HG03159 (cell line): Measurements from ENCODE around the gene HOGA1.

Experiments
- ATAC-seq: cut with Tn5 transposase; IDR thresholded peaks from one replicate; pipeline ENCODE4 v1.9.1; 2021; ENCODE audit warnings: mild to moderate bottlenecking, moderate library complexity; ENCODE audit not compliant: unreplicated experiment

HOGA1 gene

DNA sequence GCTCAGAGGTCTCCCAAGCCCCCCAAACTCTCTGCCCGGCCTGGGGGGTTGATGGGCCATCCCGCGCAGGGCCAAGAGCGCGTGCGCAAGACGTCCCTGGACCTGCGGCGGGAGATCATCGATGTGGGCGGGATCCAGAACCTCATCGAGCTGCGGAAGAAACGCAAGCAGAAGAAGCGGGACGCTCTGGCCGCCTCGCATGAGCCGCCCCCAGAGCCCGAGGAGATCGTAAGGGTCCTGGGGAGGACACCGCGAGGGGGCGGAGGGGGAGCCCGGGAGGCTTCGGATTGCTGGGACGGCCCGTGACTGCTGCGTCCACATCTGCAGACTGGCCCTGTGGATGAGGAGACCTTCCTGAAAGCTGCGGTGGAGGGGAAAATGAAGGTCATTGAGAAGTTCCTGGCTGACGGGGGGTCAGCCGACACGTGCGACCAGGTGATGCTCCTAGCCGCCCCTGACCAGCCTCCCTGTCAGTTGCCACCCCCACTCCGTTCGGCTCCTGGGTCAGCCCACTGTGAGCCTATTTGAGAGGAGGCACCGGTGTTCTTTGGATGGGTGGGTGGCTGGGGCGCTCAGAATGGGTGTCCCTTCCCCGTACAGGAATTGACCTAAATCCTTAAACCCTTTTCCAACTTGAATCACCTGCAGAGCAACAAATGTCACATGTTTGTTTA lies 5.9 kb upstream of the HOGA1 start:
- ATAC-seq = no peak

DNA sequence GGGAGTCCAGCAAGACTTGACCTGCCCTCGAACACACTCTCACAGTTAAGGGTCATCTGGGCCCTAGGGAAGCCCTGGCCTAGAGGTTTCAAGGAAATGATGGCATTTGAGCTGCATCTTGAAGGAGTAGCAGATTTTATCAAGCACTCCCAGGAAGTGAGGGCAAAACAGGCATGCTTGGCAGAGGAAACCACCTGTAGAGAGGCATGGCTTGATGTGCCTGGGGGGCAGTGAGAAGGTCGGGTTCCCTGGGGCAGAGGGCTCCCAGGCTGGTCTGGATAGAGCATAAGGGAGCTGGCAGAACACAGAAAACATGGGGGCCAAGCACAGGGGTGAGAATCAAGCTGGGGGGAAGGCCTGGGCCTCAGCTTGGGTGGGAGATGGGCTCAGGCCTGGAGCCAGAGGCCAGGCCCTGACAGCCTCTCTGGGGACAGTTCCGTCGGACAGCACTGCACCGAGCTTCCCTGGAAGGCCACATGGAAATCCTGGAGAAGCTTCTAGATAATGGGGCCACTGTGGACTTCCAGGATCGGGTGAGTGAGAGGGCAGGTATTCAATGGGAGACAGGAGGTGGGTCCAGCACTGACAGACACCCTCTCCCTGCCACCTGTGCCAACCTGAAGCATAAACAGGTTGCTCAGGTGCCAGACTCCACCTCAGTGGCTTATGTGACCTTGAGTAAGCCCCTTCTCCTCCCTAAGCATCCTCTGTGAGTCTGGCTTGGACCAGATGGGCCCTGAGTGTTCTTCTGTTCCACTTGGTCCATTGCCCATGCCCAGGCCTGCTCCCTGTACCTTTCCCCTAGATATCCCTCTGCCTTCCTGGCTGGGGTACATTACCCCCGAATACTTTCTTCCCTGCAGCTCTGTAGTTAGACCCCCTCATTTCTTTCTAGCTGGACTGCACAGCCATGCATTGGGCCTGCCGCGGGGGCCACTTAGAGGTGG lies 3.5 kb upstream of the HOGA1 start:
- no peak for ATAC-seq

DNA sequence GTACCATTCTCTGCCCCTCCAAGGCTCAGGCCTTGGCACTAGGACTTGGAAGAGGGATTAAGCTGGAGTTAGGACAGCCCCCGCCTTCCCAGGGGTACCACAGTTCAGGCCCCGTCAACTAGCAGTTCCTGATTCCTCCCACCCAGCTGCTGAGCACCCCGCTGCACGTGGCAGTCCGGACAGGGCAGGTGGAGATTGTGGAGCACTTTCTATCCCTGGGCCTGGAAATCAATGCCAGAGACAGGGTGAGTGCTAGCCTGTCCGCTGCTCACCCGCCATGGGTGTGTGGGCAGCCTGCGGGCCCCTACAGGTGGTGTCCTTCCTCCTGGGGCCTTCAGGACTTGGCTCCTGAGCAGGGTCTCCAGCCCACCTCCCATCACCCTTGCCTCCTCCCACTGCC lies 2.0 kb upstream of the HOGA1 start:
- ATAC-seq = no peak

DNA sequence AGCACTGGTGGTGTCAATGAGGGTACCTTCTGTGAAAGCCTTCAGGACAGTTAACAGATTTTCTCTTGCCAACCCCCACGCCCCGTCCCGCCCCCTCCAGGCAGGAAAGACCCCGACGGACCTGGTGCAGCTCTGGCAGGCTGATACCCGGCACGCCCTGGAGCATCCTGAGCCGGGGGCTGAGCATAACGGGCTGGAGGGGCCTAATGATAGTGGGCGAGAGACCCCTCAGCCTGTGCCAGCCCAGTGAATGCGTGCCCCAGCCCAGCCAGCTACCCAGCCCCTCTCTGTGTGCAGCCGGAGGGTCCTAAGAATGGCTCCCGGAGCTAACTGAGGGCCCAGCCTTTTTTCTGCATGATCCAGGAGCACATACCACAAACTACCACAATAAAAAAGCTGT lies 713 bp upstream of the HOGA1 start:
- ATAC-seq = no peak

DNA sequence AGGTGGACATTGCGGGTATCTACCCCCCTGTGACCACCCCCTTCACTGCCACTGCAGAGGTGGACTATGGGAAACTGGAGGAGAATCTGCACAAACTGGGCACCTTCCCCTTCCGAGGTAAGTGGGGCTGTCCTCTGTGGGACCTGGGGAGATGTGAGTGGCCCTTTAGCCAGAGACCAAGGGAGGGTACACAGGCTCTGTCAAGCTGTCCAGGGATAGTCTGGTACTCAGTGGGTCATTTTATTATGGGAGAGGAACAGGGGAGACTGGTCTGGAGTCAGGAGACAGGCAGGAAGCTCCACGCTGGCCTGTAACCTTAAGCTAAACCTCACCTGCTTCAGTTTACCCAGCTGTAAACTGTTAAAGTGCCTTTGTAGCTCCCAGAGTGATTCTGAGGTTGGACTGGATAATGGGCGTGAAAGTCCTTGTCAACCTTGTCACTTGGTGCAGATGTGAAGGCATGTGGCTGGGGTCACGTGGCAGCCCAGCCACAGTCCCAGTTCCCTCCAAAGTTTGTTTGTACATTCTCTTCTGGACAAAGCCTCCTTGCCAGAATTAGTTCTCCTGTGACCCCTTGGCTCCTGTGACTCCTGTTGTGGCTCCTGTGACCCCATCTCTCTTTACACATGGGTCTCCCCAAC lies 729 bp downstream of the HOGA1 start:
- ATAC-seq = no peak

DNA sequence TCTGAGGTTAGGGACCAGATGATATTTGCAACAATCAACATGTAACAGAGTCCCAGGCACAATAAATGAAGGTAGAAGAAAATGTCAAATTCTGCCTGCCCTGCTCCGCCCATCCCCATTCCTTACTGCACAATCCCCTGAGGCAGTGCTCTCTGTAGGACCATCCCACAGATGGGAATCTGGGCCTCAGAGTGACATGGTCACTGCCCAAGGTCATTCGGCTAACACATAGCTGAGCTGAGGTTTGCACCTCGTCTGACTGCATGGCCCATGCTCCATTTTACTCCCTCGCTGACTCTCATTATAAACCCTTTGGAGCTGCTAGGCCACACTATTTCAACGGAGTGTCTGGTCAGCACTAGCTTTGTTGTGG lies 1.2 kb downstream of the HOGA1 start:
- no peak for ATAC-seq

DNA sequence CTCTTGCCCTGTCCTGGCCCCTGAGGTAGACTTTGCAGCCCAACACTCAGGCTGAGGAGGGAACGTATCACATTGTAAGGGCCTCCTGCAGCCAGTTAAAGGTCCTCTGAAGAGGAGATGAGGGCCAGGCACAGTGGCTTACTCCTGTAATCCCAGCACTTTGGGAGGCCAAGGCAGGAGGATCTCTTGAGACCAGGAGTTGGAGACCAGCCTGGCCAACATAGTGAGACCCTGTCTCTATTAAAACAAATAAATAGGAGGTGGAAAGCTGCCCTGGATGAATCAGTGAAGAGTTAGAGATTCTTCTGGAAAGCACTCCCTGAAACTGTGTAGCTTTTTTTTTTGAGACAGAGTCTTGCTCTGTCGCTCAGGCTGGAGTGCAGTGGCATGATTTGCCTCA lies 3.0 kb downstream of the HOGA1 start:
- no peak for ATAC-seq

DNA sequence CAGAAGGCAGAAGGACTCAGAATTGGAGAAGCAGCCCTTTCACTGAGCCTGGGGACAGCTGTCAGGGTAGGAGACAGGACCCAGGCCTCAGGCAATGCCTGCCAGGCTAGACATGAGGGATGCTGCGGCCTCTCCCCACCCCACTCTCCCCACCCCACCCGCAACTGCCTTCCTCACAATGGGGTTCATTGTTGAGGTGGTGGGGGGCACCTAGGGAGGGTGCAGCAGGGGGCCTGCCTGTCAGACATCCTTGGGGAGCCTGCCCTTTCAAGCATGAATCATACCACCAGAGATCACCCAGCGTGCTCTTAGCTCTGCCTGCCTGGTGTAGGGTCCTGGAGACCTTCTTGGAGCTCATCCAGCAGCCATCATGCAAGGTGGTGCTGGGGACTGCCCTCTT lies 5.3 kb downstream of the HOGA1 start, which contains the start of gene C10orf62:
Gene C10orf62, plus strand, starts transcription at position 243 of the 400 bp plus-strand sequence. CDS start 177 bp downstream, outside the sequence.
- ATAC-seq = no peak

DNA sequence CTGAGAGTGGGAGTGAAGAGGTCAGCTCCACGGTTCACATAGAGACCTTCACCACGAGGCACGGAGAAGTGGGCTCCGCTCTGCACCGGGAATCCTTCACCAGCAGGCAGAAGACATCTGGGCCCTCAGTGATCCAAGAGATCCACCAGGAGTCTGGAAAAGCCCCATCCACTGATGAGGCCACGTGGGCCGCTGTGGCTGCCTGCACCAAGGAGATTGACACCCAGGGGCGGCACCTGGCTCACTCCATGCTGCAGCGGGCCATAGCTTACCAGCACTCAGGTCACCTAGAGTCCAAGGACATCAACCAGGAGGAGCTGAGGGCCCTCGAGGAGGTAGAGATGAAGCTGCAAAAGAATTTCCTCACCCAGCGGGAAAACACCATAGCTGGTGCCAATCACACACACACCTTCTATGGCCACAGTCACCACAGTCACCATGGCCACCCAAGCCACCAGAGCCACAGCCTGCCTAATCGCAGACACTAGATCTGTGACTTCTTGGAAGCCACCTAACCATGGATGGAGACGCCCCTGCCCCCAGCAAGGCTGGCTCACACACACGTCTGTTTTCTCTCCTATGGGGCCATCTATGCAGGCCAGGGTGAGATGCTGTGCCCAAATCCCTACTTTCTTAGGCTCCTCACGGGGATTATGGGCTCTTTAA lies 6.0 kb downstream of the HOGA1 start:
- no peak for ATAC-seq

DNA sequence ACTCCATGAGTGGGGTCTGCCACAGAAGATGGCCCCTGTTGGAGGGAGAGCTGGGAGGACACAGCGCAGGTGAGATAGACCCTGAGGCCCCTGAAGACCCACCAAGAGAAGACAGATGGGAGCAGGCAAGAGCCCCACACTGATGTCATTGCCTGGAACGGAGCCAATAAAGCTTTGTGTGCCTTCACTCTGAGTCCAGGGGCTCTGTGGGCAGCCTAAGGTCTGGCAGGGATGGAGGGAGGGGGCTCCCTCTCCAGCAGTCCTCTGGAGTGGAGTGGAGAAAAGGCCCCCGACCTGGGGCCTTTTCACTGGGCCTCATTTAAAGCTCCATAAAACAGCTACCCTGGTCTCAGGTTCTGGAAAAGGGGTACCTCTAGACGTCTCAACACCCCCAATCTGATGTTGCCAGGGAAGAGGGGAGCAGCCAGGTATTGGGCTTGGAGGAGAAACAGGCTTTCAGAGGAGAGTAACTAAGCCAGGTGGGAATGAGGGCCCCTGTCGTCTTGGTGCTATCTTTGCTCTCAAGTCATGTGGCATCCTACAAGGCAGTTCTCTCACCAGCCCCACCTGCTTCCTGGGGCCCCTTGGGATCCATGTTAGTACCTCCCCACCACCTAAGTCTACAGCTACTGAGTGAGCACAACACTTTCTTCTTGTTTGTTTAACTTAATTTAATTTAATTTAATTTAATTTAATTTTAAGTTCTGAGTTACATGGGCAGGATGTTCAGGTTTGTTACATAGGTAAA lies 6.7 kb downstream of the HOGA1 start:
- no peak for ATAC-seq

DNA sequence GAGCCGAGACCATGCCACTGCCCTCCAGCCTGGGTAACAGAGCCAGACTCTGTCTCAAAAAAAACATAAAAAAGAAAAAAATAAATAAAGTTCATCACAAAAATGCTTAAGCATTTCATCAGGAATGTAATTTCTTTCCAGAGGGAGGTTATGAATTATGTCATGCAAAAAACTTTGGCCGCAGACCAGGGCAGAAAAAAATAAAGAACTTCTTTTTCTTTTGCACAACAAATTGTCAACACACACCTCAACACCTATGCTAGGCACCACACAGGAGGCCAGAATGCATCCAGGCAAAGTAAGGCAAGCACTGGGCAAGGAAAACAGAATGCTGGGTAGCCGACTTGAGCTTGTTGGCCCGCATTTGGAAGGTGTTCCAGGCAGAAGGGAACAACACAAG lies 9.2 kb downstream of the HOGA1 start:
- ATAC-seq = no peak

DNA sequence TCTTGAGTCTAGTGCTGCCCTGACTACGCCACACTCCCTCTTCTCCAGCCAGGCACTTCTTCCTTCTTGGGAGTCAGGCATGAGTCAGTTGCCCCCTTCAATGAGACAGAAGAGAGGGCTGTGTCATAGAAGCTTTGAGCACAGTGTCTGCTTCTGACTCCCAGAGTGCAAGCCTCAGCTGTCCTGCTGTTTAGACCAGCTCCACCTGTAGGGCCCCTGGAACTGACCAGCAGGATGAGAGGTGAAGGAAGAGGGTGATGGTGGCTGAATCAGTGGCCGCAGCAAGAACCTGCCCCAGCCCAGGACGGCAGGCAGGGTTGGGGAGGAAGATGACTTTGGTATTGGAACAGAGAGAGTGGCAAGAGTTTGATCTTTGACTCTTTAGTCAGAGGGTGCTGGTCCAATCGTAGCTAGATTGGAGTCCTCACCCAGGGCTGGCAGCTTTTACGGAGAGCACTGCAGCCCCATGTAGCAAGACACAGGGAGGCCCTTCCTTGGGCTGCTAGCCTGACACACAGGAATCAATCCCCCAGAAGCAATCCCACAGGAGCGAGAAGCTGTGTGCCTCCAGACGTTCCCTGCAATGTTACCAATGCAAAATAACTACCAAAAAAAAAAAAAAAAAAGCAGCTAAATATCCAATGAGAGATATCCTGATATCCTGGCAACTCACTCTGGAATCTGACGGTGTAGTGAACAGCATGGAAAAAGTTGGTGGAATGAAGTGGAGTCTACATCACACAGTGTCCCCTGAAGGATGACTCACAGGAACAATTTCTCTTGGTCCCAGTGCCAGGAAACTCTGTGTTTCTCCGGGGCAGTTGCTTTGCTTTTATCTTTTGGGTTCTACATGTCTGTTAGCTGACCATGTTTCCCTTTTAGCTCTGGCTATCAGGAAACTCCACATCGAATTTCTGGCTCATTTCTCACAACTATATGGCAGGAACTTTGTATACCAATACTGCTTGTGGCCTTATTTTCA lies 12.2 kb downstream of the HOGA1 start:
- ATAC-seq = no peak

DNA sequence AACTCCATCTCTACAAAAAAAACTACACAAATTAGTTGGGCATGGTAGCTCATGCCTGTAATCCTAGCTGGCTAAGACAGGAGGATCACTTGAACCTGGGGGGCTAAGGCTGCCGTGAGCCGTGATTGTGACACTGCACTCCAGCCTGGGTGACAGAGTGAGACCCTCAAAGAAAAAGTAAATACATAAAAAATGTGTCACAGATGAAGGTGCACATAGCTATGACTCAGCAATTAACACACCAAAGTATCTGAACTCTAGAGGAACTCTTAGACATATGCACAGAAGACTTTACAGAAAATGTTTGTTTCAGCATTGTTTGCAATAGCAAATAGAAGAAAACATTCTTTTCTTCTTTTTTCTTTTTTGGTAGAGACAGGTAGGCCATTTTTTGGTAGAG lies 13.6 kb downstream of the HOGA1 start:
- no peak for ATAC-seq

DNA sequence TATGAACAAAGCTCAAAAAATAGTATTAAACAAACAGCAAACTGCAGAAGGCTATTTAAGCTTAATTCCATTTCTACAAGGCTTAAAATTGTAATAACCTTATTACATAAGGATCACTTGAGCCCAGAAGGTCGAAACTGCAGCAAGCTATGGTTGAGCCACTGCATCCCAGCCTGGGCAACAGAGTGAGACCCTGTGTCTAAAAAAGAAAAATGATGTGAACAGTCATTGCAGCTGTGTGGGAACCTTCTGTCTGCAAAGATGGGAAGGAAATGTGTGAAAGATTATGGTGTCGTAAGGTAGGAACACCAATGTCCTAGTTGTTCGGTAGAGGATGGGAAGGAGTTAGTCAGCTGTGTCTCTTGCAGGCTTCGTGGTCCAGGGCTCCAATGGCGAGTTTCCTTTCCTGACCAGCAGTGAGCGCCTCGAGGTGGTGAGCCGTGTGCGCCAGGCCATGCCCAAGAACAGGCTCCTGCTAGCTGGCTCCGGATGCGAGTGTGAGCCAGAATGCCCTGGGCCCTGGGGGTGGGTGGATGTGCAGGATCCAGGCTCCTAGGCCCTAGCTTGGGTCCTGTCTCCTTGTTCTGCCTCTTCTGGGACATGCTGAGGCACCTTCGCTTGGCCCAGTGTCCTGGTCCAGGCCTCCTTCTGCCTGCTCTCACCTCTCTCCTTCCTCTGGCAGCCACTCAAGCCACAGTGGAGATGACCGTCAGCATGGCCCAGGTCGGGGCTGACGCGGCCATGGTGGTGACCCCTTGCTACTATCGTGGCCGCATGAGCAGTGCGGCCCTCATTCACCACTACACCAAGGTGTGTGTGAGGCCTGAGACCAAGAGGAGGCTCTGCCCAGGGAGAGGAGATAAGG lies 14.4 kb downstream of the HOGA1 start:
- ATAC-seq = no peak

DNA sequence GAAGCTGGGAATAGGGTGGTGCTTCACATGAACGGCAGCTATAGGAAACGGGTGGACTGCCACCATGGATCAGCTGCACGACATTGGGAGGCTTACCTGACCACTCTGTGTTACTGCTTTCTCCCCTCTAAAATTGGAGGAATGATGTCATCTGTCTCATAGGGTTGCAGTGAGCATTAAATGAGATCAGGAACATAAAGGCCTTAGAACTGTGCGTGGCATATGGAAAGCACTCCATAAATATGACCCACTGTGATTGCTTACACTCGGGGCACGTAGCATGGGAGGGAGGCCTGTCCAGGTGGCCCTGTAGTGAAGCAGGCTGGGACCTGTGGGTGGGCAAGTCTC lies 15.1 kb downstream of the HOGA1 start:
- no peak for ATAC-seq

DNA sequence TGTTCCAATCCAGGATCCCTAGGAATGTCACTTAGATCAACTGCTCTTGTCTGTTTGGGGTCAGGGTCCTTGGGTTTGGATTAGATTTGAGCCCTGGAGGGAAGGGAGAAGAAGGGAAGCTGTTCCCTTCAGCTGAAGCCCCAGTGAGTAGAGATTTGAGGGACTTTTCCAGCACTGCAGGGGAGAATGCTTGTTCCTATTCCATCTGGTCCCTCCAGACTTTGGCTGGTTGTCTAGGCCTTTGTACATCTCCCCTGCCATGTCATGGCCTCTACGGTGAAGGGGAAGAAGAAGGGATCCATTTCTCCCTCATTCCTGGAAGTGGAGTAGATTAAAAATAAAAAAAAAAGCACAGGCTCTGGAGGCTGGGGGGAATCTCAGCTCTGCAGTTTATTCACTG lies 16.4 kb downstream of the HOGA1 start:
- ATAC-seq = no peak

DNA sequence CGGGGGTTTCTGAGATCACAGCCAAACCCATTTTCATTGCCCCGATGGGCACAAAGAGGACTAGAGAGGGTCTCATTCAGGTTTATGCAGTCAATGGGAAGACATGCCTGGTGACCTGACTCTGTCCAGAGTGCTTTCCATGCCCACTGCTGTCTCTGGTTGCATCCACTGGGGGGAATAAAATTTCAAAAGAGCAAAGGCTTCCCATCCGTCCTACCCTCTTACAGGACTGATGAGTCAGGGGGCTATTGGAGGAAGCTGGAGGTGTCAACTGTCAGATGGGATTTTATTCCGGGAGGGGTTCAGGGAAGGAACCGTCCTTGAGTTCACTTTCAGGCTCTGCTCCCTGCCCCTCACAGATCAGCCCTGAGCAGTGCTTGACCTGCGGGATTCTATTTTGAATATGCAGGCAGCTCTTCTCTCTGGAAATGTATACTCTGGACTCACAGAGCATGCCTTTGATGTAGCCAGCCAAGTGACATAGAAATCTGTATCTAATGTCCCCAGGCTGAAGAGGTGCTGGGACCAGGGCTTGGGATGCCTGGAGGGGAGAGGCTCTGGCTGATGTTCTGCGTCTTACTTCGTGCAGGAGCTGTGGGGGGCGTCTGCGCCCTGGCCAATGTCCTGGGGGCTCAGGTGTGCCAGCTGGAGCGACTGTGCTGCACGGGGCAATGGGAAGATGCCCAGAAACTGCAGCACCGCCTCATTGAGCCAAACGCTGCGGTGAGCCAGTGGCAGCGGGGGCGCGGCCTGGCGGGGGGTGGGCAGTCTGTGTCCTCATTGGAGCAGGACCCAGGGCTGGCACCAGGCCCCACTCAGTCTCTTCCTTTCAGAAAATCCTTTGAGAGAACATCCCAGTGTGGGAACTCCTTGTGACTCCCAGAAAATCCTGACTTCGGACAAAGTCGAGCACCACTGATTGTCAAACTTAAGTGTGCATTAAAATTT lies 17.4 kb downstream of the HOGA1 start:
- ATAC-seq = no peak
